ENCODE measurements around the gene AGAP6. TPM values are rescaled to one million over a fixed set of nuclear protein-coding genes. Genes with fewer than 3 reads are reported as not detected.
"Not testable (repeated sequence)": the region's sequence is repeated elsewhere in the genome, so short reads cannot be mapped to it uniquely, and the experiment has no call there.

Gene AGAP6
- total RNA-seq, 1 experiment from 2014 or later = 16.7 TPM

GRCh38 chr10:50015596-50016220 lies 27.5 kb downstream of the AGAP6 start:
- H3K27me3 ChIP-seq (replicated peaks; ENCODE audit: insufficient read depth, low read depth, low read length, poor library complexity); intact Hi-C loops (cut with micrococcal nuclease; ENCODE audit: unreplicated experiment); BruUV-seq (replicated peaks); POLR2A ChIA-PET (ENCODE audit: low non-redundant PET); CTCF ChIA-PET; H3K9me3 ChIP-seq (ENCODE audit: low read depth, low read length, poor library complexity, severe bottlenecking); H3K36me3 ChIP-seq (ENCODE audit: insufficient read depth, low read length, poor library complexity, severe bottlenecking); H3K4me3 ChIP-seq (ENCODE audit: low read depth, low read length, poor library complexity, severe bottlenecking); DNase-seq (ENCODE audit: low spot score); H3K27ac ChIP-seq (ENCODE audit: low read depth, low read length, poor library complexity, severe bottlenecking); H3K4me1 ChIP-seq (ENCODE audit: insufficient read depth, low read length, poor library complexity, severe bottlenecking): not testable (repeated sequence)

GRCh38 chr10:50016926-50017325 lies 28.7 kb downstream of the AGAP6 start:
- intact Hi-C loops (cut with micrococcal nuclease; ENCODE audit: unreplicated experiment); POLR2A ChIA-PET (ENCODE audit: low non-redundant PET); H3K4me3 ChIP-seq (ENCODE audit: low read depth, low read length, poor library complexity, severe bottlenecking); H3K36me3 ChIP-seq (ENCODE audit: insufficient read depth, low read length, poor library complexity, severe bottlenecking); CTCF ChIA-PET; H3K9me3 ChIP-seq (ENCODE audit: low read depth, low read length, poor library complexity, severe bottlenecking); DNase-seq (ENCODE audit: low spot score); H3K4me1 ChIP-seq (ENCODE audit: insufficient read depth, low read length, poor library complexity, severe bottlenecking); BruUV-seq (replicated peaks); H3K27ac ChIP-seq (ENCODE audit: low read depth, low read length, poor library complexity, severe bottlenecking); H3K27me3 ChIP-seq (replicated peaks; ENCODE audit: insufficient read depth, low read depth, low read length, poor library complexity): not testable (repeated sequence)

- BruUV-seq (replicated peaks); H3K27ac ChIP-seq (ENCODE audit: low read depth, low read length, poor library complexity, severe bottlenecking); H3K9me3 ChIP-seq (ENCODE audit: low read depth, low read length, poor library complexity, severe bottlenecking); CTCF ChIA-PET; intact Hi-C loops (cut with micrococcal nuclease; ENCODE audit: unreplicated experiment); H3K36me3 ChIP-seq (ENCODE audit: insufficient read depth, low read length, poor library complexity, severe bottlenecking); POLR2A ChIA-PET (ENCODE audit: low non-redundant PET); H3K4me3 ChIP-seq (ENCODE audit: low read depth, low read length, poor library complexity, severe bottlenecking); H3K4me1 ChIP-seq (ENCODE audit: insufficient read depth, low read length, poor library complexity, severe bottlenecking); DNase-seq (ENCODE audit: low spot score); H3K27me3 ChIP-seq (replicated peaks; ENCODE audit: insufficient read depth, low read depth, low read length, poor library complexity): not testable (repeated sequence)
Observed at GRCh38 chr10:50017646-50018045, 29.4 kb downstream of the AGAP6 start.

- H3K27ac ChIP-seq (ENCODE audit: low read depth, low read length, poor library complexity, severe bottlenecking); POLR2A ChIA-PET (ENCODE audit: low non-redundant PET): not testable (repeated sequence)
Observed at GRCh38 chr10:50019279-50019678, 31.1 kb downstream of the AGAP6 start.

GRCh38 chr10:50020451-50021024 lies 32.3 kb downstream of the AGAP6 start:
- POLR2A ChIA-PET (ENCODE audit: low non-redundant PET); BruUV-seq (replicated peaks): not testable (repeated sequence)

More at GRCh38 chr10:50019279-50019678, 31.1 kb downstream of the AGAP6 start:
- H3K27me3 ChIP-seq (replicated peaks; ENCODE audit: insufficient read depth, low read depth, low read length, poor library complexity); H3K9me3 ChIP-seq (ENCODE audit: low read depth, low read length, poor library complexity, severe bottlenecking); CTCF ChIA-PET; BruUV-seq (replicated peaks); H3K4me3 ChIP-seq (ENCODE audit: low read depth, low read length, poor library complexity, severe bottlenecking); DNase-seq (ENCODE audit: low spot score); H3K4me1 ChIP-seq (ENCODE audit: insufficient read depth, low read length, poor library complexity, severe bottlenecking); H3K36me3 ChIP-seq (ENCODE audit: insufficient read depth, low read length, poor library complexity, severe bottlenecking); intact Hi-C loops (cut with micrococcal nuclease; ENCODE audit: unreplicated experiment): not testable (repeated sequence)

More at GRCh38 chr10:50020451-50021024, 32.3 kb downstream of the AGAP6 start:
- DNase-seq (ENCODE audit: low spot score); H3K4me1 ChIP-seq (ENCODE audit: insufficient read depth, low read length, poor library complexity, severe bottlenecking); H3K9me3 ChIP-seq (ENCODE audit: low read depth, low read length, poor library complexity, severe bottlenecking); CTCF ChIA-PET; H3K27me3 ChIP-seq (replicated peaks; ENCODE audit: insufficient read depth, low read depth, low read length, poor library complexity); H3K27ac ChIP-seq (ENCODE audit: low read depth, low read length, poor library complexity, severe bottlenecking); intact Hi-C loops (cut with micrococcal nuclease; ENCODE audit: unreplicated experiment); H3K4me3 ChIP-seq (ENCODE audit: low read depth, low read length, poor library complexity, severe bottlenecking); H3K36me3 ChIP-seq (ENCODE audit: insufficient read depth, low read length, poor library complexity, severe bottlenecking): not testable (repeated sequence)
